GM12878 (cell line): Measurements from ENCODE around the gene ACOT7. TPM values are rescaled to one million over a fixed set of nuclear protein-coding genes. Genes with fewer than 3 reads are reported as not detected.

Experiments used
- ATAC-seq: fragments of 200-7000 bp; cut with Tn5 transposase; 3 replicates; pipeline ENCODE4 v1.9.1; 2020; ENCODE audit warnings: mild to moderate bottlenecking, moderate library complexity
- BruUV-seq: library from RNA; stranded (reverse); fragments of 400-500 nt; replicated peaks from 2 replicates; lab custom pipeline; 2021; lab: Mats Ljungman, UMichigan
- CTCF ChIA-PET: fragments of 300-600 bp; sonication (Branson Sonifier 250); formaldehyde crosslinking; extraction: SDS; loops from one replicate; lab custom pipeline; 2021; ENCODE audit warnings: inconsistent platforms; lab: Yijun Ruan, JAX
- POLR2A ChIA-PET: fragments of 350-600 bp; formaldehyde crosslinking; extraction: SDS; loops from one replicate; lab custom pipeline; 2021; ENCODE audit warnings: inconsistent platforms; lab: Charles Lee
- RAD21 ChIA-PET: fragments of 300-600 bp; sonication (Branson Sonifier 250); formaldehyde crosslinking; loops from one replicate; lab custom pipeline; 2023; ENCODE audit warnings: antibody characterized with exemption; ENCODE audit not compliant: unreplicated experiment; lab: Charles Lee
- SMC1A ChIA-PET: fragments of 300-600 bp; sonication (Branson Sonifier 250); formaldehyde crosslinking; loops from one replicate; lab custom pipeline; 2023; ENCODE audit not compliant: unreplicated experiment, uncharacterized antibody; lab: Charles Lee
- DNase-seq: peaks from one replicate; pipeline ENCODE4 v3.0.0-alpha.2; 2011; ENCODE audit warnings: low read depth, low spot score
- FAIRE-seq: peaks from 3 replicates; lab custom pipeline; 2011; peaks lifted over from hg19 to GRCh38; lab: Jason Lieb, UNC
- H2AFZ ChIP-seq: 2 replicates; pipeline ENCODE4 v1.6.0; 2011; ENCODE audit warnings: low read depth, low read length, control low read depth; ENCODE audit not compliant: control insufficient read depth
- H3K27ac ChIP-seq: 2 replicates; pipeline ENCODE4 v1.5.1; 2011; ENCODE audit warnings: control low read depth; ENCODE audit not compliant: control insufficient read depth, insufficient read depth
- H3K27me3 ChIP-seq, 2 experiments: replicated peaks in 1 of 2; 2 replicates each; pipeline versions ENCODE4 v1.6.0 to v1.6.1; 2011; ENCODE audit warnings: low read length in 1 of 2; ENCODE audit not compliant: control insufficient read depth in 2 of 2, insufficient read depth in 2 of 2
- H3K36me3 ChIP-seq, 2 experiments: 2 replicates each; pipeline ENCODE4 v1.5.1; 2011; ENCODE audit warnings: low read length in 1 of 2; ENCODE audit not compliant: control insufficient read depth in 2 of 2, insufficient read depth in 2 of 2
- H3K4me1 ChIP-seq: 2 replicates; pipeline ENCODE4 v1.6.1; 2011; ENCODE audit warnings: mild to moderate bottlenecking, low read length, moderate library complexity, mixed read lengths; ENCODE audit not compliant: control insufficient read depth, insufficient read depth
- H3K4me2 ChIP-seq: 2 replicates; pipeline ENCODE4 v1.6.0; 2011; ENCODE audit warnings: control low read depth; ENCODE audit not compliant: control insufficient read depth, insufficient read depth
- H3K4me3 ChIP-seq: fragments of 200-600 bp; sonication (generic); 2 replicates; pipeline ENCODE4 v1.5.1; 2016
- H3K79me2 ChIP-seq: 2 replicates; pipeline ENCODE4 v1.6.0; 2011; ENCODE audit warnings: low read length; ENCODE audit not compliant: control insufficient read depth, insufficient read depth
- H3K9ac ChIP-seq: 2 replicates; pipeline ENCODE4 v1.8.0; 2011; ENCODE audit warnings: low read length, control low read depth, mixed read lengths; ENCODE audit not compliant: control insufficient read depth, insufficient read depth
- H3K9me3 ChIP-seq: replicated peaks from 3 replicates; pipeline ENCODE4 v1.5.1; 2011; ENCODE audit warnings: mild to moderate bottlenecking, low read length; ENCODE audit not compliant: control insufficient read depth, insufficient read depth
- H4K20me1 ChIP-seq: 2 replicates; pipeline ENCODE4 v1.6.0; 2011; ENCODE audit not compliant: control insufficient read depth, insufficient read depth
- CBFB ChIP-seq: IDR thresholded peaks from 2 replicates; pipeline ENCODE4 v1.6.1; 2016; ENCODE audit warnings: antibody characterized with exemption, low read depth
- CHD1 ChIP-seq: IDR thresholded peaks from 2 replicates; pipeline ENCODE4 v1.6.1; 2012; ENCODE audit warnings: low read depth, low read length, improper control_type of control experiment
- CHD4 ChIP-seq: fragments of 200-600 bp; sonication (generic); IDR thresholded peaks from 2 replicates; pipeline ENCODE4 v1.6.1; 2016; ENCODE audit warnings: mild to moderate bottlenecking
- DPF2 ChIP-seq: fragments of 450-650 bp; IDR thresholded peaks from 2 replicates; pipeline ENCODE4 v1.6.1; 2017; ENCODE audit warnings: mild to moderate bottlenecking
- IKZF2 ChIP-seq, 2 experiments: fragments of 450-650 bp; IDR thresholded peaks; 2 replicates each; pipeline ENCODE4 v1.6.1; 2017; ENCODE audit warnings: mild to moderate bottlenecking in 2 of 2, moderate library complexity in 2 of 2
- KAT2A ChIP-seq: conservative IDR thresholded peaks from 2 replicates; pipeline ENCODE4 v1.6.1; 2011; ENCODE audit warnings: low read depth, low read length; ENCODE audit not compliant: control insufficient read depth
- MTA3 ChIP-seq: IDR thresholded peaks from 2 replicates; pipeline ENCODE4 v1.6.1; 2012; ENCODE audit warnings: low read length, inconsistent platforms, borderline replicate concordance
- NR2C2 ChIP-seq: IDR thresholded peaks from 2 replicates; pipeline ENCODE4 v1.6.1; 2011; ENCODE audit warnings: borderline replicate concordance, low read depth; ENCODE audit not compliant: control insufficient read depth, insufficient read length
- POLR2A ChIP-seq: IDR thresholded peaks from 2 replicates; pipeline ENCODE4 v1.6.1; 2011; ENCODE audit warnings: low read depth, mild to moderate bottlenecking, low read length
- SMAD5 ChIP-seq: IDR thresholded peaks from 2 replicates; pipeline ENCODE4 v1.6.1; 2016; ENCODE audit warnings: antibody characterized with exemption, low read depth
- SPI1 ChIP-seq: IDR thresholded peaks from 2 replicates; pipeline ENCODE4 v1.6.1; 2011; ENCODE audit warnings: low read depth, mild to moderate bottlenecking, low read length, moderate library complexity, borderline replicate concordance; ENCODE audit not compliant: insufficient read depth
- USF2 ChIP-seq: IDR thresholded peaks from 2 replicates; pipeline ENCODE4 v1.6.1; 2011; ENCODE audit warnings: low read depth, low read length, improper control_type of control experiment, borderline replicate concordance
- ZSCAN29 ChIP-seq: fragments of 450-650 bp; IDR thresholded peaks from 2 replicates; pipeline ENCODE4 v1.6.1; 2017; ENCODE audit warnings: mild to moderate bottlenecking, moderate library complexity
- WGBS: methylation state at CpG from one replicate; pipeline ENCODE4 v1.1.6; 2016; ENCODE audit warnings: low lambda C conversion rate; ENCODE audit not compliant: insufficient replicate concordance, insufficient coverage; ENCODE audit errors: missing lambda C conversion rate; 5-methylcytosine and 5-hydroxymethylcytosine counted together
- in situ Hi-C: fragments of 300-500 bp; cut with MboI; formaldehyde crosslinking; loops from 9 replicates; pipeline ENCODE4 v1.14.3; 2018; ENCODE audit warnings: mixed read lengths
- intact Hi-C: fragments of 100-400 bp; cut with micrococcal nuclease; formaldehyde crosslinking; loops from one replicate; pipeline ENCODE4 v1.14.2; 2022; ENCODE audit not compliant: unreplicated experiment
- polyA plus RNA-seq, 11 experiments: library from polyadenylated mRNA; depleted of rRNA in 4 of 11; unstranded in 6 of 11; stranded (reverse) in 5 of 11; fragments of >200 nt; fragmentation: Nextera tagmentation in 4 of 11; fragmentation: Illumina TruSeq in 1 of 11; extraction: Ambion mirVana in 4 of 11; extraction: Trizol in 1 of 11; gene quantifications; 1 replicate in 1 of 11; 2 replicates in 10 of 11; pipeline versions ENCODE4 v1.2.1 to v1.2.3, GENCODE V29; 2011 to 2016; ENCODE audit warnings: inconsistent platforms in 2 of 11, missing spikeins in 2 of 11, low read depth in 1 of 11
- total RNA-seq, 4 experiments: library from RNA; depleted of rRNA in 3 of 4; stranded (reverse); fragments of >200 nt in 3 of 4; fragmentation: Illumina TruSeq in 1 of 4; extraction: Trizol in 1 of 4; gene quantifications; 2 replicates each; pipeline versions ENCODE4 v1.2.1 to v1.2.3, GENCODE V29; 2013 to 2021

ACOT7 gene
- total and polyA plus RNA-seq, 10 of the 15 experiments (the other 5 are each of a cell fraction or from before 2014, with no cell fraction given): 8.9 to 206 (median 61.2) TPM

DNA sequence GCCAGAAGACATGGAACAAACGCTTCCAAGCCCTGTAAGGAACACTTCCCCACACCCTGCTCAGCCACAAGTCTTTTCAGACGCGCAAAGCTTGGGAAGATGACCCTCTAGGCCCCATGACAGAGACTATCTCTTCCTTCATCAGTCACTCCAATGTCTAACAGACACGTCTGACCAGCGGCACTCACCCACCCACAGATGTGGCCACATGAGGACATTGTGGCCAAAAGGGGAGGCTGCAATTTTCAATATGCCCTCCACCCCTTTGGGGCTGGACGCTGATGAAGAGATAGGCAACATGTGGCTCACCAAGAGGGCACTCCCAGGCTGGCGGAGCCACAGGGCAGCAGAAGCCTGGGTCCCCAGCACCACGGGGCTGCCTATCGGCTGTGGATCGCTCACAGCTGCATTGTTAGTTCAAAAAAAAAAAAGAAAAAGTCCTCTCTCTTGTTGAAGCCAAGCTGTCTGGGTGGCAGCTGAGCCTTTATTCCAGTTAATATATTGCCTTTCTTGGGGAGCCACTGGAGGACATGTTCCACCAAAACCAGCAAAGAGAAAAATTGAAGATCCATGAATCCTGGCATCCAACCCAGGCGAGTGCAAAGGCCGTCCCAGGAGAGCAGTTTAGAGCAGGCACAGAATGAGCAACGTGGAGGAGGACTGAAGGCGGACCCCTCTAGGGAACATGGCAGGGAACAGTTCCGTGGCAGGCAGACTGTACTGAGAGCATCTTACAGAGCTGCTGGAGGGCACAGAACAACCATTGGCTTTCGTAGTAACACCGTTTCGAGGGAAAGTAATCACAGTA lies 80.0 kb downstream of the ACOT7 start:
- TF ChIP-seq POLR2A: no peak
- TF ChIP-seq USF2: no peak
- no peak for TF ChIP-seq IKZF2 (IDR thresholded peaks at IDR 0.05)
- TF ChIP-seq ZSCAN29: no peak
- no peak for TF ChIP-seq KAT2A
- no peak for TF ChIP-seq SMAD5
- TF ChIP-seq CHD1: no peak
- no peak for TF ChIP-seq DPF2
- no peak for TF ChIP-seq CBFB
- TF ChIP-seq CHD4: no peak
- TF ChIP-seq MTA3: no peak
- no peak for TF ChIP-seq NR2C2
- no peak for TF ChIP-seq SPI1
- no TSS peak for BruUV-seq
- intact Hi-C loops (no loop called here), in situ Hi-C loops (no loop called here)
- ChIA-PET RAD21 (interaction anchor here (0.7 kb wide), 1 partner anchor 40 kb away, joined by 4 read pairs; no protein-coding TSS in a partner anchor), CTCF (no interaction called here), SMC1A (no interaction called here), POLR2A (no interaction called here)
- FAIRE-seq: no peak
- Histone ChIP-seq H3K27ac (no peak overlapping the region), H3K36me3 (peaks cover 0 to 4% of the 10 kb centered on the region in 2 experiments; a peak in 2 of 4 replicates), H3K27me3 (no peaks in the 10 kb centered on the region), H3K4me2 (no peak overlapping the region), H4K20me1 (no peaks in the 10 kb centered on the region), H3K9ac (no peak overlapping the region), H3K4me1 (no peaks in the 10 kb centered on the region), H3K9me3 (no peaks in the 10 kb centered on the region; the same call in 2 of the 3 replicates), H3K79me2 (no peaks in the 10 kb centered on the region), H3K4me3 (no peak overlapping the region), H2AFZ (no peak overlapping the region)
- ATAC-seq: no peak
- DNase-seq: no peak
- 88% methylated on average over 18 of the region's 18 CpGs for WGBS
